Panc1 (cell line): ENCODE data around the gene RPL23. TPM values are rescaled to one million over a fixed set of nuclear protein-coding genes. Genes with fewer than 3 reads are reported as not detected.

Experiments used
- ATAC-seq: fragments of 200-7000 bp; cut with Tn5 transposase; 2 replicates; pipeline ENCODE4 v1.9.1; 2020; ENCODE audit warnings: mild to moderate bottlenecking, moderate library complexity
- BruUV-seq: library from RNA; stranded (reverse); fragments of 400-500 nt; replicated peaks from 2 replicates; lab custom pipeline; 2021; lab: Mats Ljungman, UMichigan
- CTCF ChIA-PET: fragments of 300-600 bp; sonication (Branson Sonifier 250); formaldehyde crosslinking; loops from one replicate; lab custom pipeline; 2022; ENCODE audit warnings: antibody characterized with exemption; lab: Charles Lee
- POLR2A ChIA-PET: fragments of 300-600 bp; sonication (Branson Sonifier 250); formaldehyde crosslinking; loops from one replicate; lab custom pipeline; 2022; ENCODE audit warnings: antibody characterized with exemption; lab: Charles Lee
- DNase-seq: peaks from one replicate; pipeline ENCODE4 v3.0.0-alpha.2; 2010; ENCODE audit warnings: low read depth, low spot score
- H3K27ac ChIP-seq: 2 replicates; pipeline ENCODE4 v1.5.1; 2011; ENCODE audit warnings: mild to moderate bottlenecking, low read length, inconsistent platforms
- H3K27me3 ChIP-seq: fragments of 200-500 bp; sonication (Bioruptor generic); 2 replicates; pipeline ENCODE4 v1.6.0; 2014; ENCODE audit warnings: low read length, inconsistent platforms; ENCODE audit not compliant: control insufficient read depth, insufficient read depth
- H3K36me3 ChIP-seq: fragments of 200-500 bp; sonication (Bioruptor generic); 2 replicates; pipeline ENCODE4 v1.5.1; 2014; ENCODE audit warnings: inconsistent platforms, mild to moderate bottlenecking, low read length, moderate library complexity; ENCODE audit not compliant: control insufficient read depth, insufficient read depth
- H3K4me1 ChIP-seq: 2 replicates; pipeline ENCODE4 v1.5.1; 2011; ENCODE audit warnings: inconsistent platforms, mild to moderate bottlenecking, low read length, moderate library complexity; ENCODE audit not compliant: control insufficient read depth, insufficient read depth
- H3K4me3 ChIP-seq, 2 experiments: 2 replicates each; pipeline ENCODE4 v1.5.1; 2011 to 2012; ENCODE audit warnings: low read depth in 2 of 2, low read length in 2 of 2, mild to moderate bottlenecking in 2 of 2, inconsistent platforms in 1 of 2, moderate library complexity in 1 of 2
- H3K9me3 ChIP-seq: fragments of 200-500 bp; sonication (Bioruptor generic); 2 replicates; pipeline ENCODE4 v1.5.1; 2014; ENCODE audit warnings: low read depth, mild to moderate bottlenecking, inconsistent platforms, low read length, moderate library complexity; ENCODE audit not compliant: control insufficient read depth, insufficient read depth
- CTCF ChIP-seq: fragments of 450-650 bp; IDR thresholded peaks from 2 replicates; pipeline ENCODE4 v1.5.1; 2017; ENCODE audit warnings: mild to moderate bottlenecking
- POLR2AphosphoS5 ChIP-seq: IDR thresholded peaks from 2 replicates; pipeline ENCODE4 v1.6.1; 2012; ENCODE audit warnings: mild to moderate bottlenecking, low read depth, low read length, moderate library complexity
- REST ChIP-seq, 2 experiments: IDR thresholded peaks; 2 replicates each; pipeline ENCODE4 v1.6.1; 2011 to 2012; ENCODE audit warnings: low read depth in 2 of 2, control low read depth in 1 of 2, low read length in 1 of 2, mild to moderate bottlenecking in 1 of 2, moderate library complexity in 1 of 2; ENCODE audit not compliant: insufficient read depth in 1 of 2
- SIN3A ChIP-seq: IDR thresholded peaks from 2 replicates; pipeline ENCODE4 v1.6.1; 2012; ENCODE audit warnings: low read depth, mild to moderate bottlenecking, low read length, moderate library complexity, borderline replicate concordance; ENCODE audit not compliant: insufficient read depth
- TCF7L2 ChIP-seq: IDR thresholded peaks from 2 replicates; pipeline ENCODE4 v1.6.1; 2011; ENCODE audit warnings: mild to moderate bottlenecking, low read depth, low read length, inconsistent platforms
- in situ Hi-C: cut with HindIII; loops from 2 replicates; pipeline ENCODE4 v1.10.0; 2016; ENCODE audit warnings: low sequenced_read_pairs, low pct_unique_long_range_greater_than_20kb
- intact Hi-C: fragments of 100-400 bp; cut with micrococcal nuclease; formaldehyde crosslinking; loops from one replicate; pipeline ENCODE4 v1.10.0; 2022; ENCODE audit not compliant: unreplicated experiment
- total RNA-seq: library from RNA; stranded (reverse); gene quantifications from one replicate; pipeline ENCODE4 v1.2.1, GENCODE V29; 2021; ENCODE audit not compliant: unreplicated experiment

RPL23 gene
- total RNA-seq, 1 experiment from 2014 or later, result 649 TPM

- Histone ChIP-seq H3K4me1 (peaks cover 12% of the 10 kb centered on the region), H3K4me3 (no peak overlapping the region), H3K36me3 (peaks cover 30% of the 10 kb centered on the region), H3K27ac (no peak overlapping the region), H3K9me3 (no peaks in the 10 kb centered on the region), H3K27me3 (no peaks in the 10 kb centered on the region)
- POLR2A ChIA-PET, result interaction anchor here (0.6 kb wide), 3 partner anchors 10 to 111 kb away, joined by 3 to 11 read pairs (median 3); no protein-coding TSS in a partner anchor
- BruUV-seq, result no TSS peak
- TF ChIP-seq REST (IDR thresholded peaks at IDR 0.05; ENCODE audit: insufficient read depth in 1 of 2, low read depth in 2 of 2, low read length in 1 of 2) (no peak), SIN3A (no peak), TCF7L2 (no peak), CTCF (no peak)
- intact Hi-C loops (no loop called here), in situ Hi-C loops (no loop called here)
- CTCF ChIA-PET, result no interaction called here
- DNase-seq, result no peak
- ATAC-seq, result no peak
Measured at GRCh38 chr17:38848557-38848891, 5.0 kb downstream of the RPL23 start.

- ChIA-PET POLR2A (interaction anchor here (0.6 kb wide), 2 partner anchors 56 to 92 kb away, joined by 9 to 10 read pairs; no protein-coding TSS in a partner anchor), CTCF (interaction anchor here (0.7 kb wide), 1 partner anchor 321 kb away, joined by 4 read pairs; no protein-coding TSS in a partner anchor)
- H3K4me3 ChIP-seq, result no peak overlapping the region
- H3K27me3 ChIP-seq, result no peaks in the 10 kb centered on the region
- DNase-seq (no peak), ATAC-seq (no peak)
- TF ChIP-seq CTCF (no peak), REST (IDR thresholded peaks at IDR 0.05; ENCODE audit: insufficient read depth in 1 of 2, low read depth in 2 of 2, low read length in 1 of 2) (no peak), POLR2AphosphoS5 (no peak), SIN3A (no peak), TCF7L2 (no peak)
- H3K4me1 ChIP-seq, result peaks cover 3% of the 10 kb centered on the region; the same call in 1 of the 2 replicates
- H3K9me3 ChIP-seq, result no peaks in the 10 kb centered on the region
- intact Hi-C loops (no loop called here), in situ Hi-C loops (no loop called here)
- H3K36me3 ChIP-seq, result peaks cover 8% of the 10 kb centered on the region; the same call in 1 of the 2 replicates
- BruUV-seq, result no TSS peak
- H3K27ac ChIP-seq, result no peak overlapping the region; the same call in 1 of the 2 replicates
Measured at GRCh38 chr17:38844261-38844757, 9.2 kb downstream of the RPL23 start.
